Hepatocyte (in vitro differentiated cells): ENCODE data around the gene RNF144B. TPM values are rescaled to one million over a fixed set of nuclear protein-coding genes. Genes with fewer than 3 reads are reported as not detected.
"Not testable (repeated sequence)": the region's sequence is repeated elsewhere in the genome, so short reads cannot be mapped to it uniquely, and the experiment has no call there.

Experiments used
- DNase-seq: peaks from one replicate; pipeline ENCODE4 v3.0.0-alpha.2; 2016; ENCODE audit warnings: low spot score
- H2AFZ ChIP-seq: fragments of 200-600 bp; sonication (generic); 2 replicates; pipeline ENCODE4 v1.6.0; 2016; ENCODE audit warnings: antibody characterized with exemption, mild to moderate bottlenecking
- H3K27ac ChIP-seq: fragments of 200-600 bp; sonication (generic); 2 replicates; pipeline ENCODE4 v1.5.1; 2016; ENCODE audit warnings: mild to moderate bottlenecking
- H3K27me3 ChIP-seq: fragments of 200-600 bp; sonication (generic); 2 replicates; pipeline ENCODE4 v1.6.1; 2016
- H3K36me3 ChIP-seq: fragments of 200-600 bp; sonication (generic); replicated peaks from 2 replicates; pipeline ENCODE4 v1.5.1; 2016; ENCODE audit warnings: low read depth; ENCODE audit not compliant: insufficient read depth
- H3K4me1 ChIP-seq: fragments of 200-600 bp; sonication (generic); 2 replicates; pipeline ENCODE4 v1.5.1; 2016; ENCODE audit warnings: mild to moderate bottlenecking, moderate library complexity; ENCODE audit not compliant: insufficient read depth
- H3K4me2 ChIP-seq: fragments of 200-600 bp; sonication (generic); 2 replicates; pipeline ENCODE4 v1.6.0; 2016
- H3K4me3 ChIP-seq: fragments of 200-600 bp; sonication (generic); 2 replicates; pipeline ENCODE4 v1.5.1; 2016; ENCODE audit warnings: mild to moderate bottlenecking
- H3K79me2 ChIP-seq: fragments of 200-600 bp; sonication (generic); 2 replicates; pipeline ENCODE4 v1.6.0; 2017; ENCODE audit warnings: mild to moderate bottlenecking
- H3K9me2 ChIP-seq: fragments of 200-600 bp; sonication (generic); replicated peaks from 2 replicates; pipeline ENCODE4 v1.6.0; 2017; ENCODE audit warnings: mild to moderate bottlenecking; ENCODE audit not compliant: insufficient read depth
- H3K9me3 ChIP-seq: fragments of 200-600 bp; sonication (generic); 2 replicates; pipeline ENCODE4 v1.5.1; 2016; ENCODE audit warnings: low read depth, mild to moderate bottlenecking
- H4K20me1 ChIP-seq: fragments of 200-600 bp; sonication (generic); 2 replicates; pipeline ENCODE4 v1.6.0; 2016; ENCODE audit warnings: mild to moderate bottlenecking; ENCODE audit not compliant: insufficient read depth, poor library complexity, severe bottlenecking
- CTCF ChIP-seq: fragments of 200-600 bp; sonication (generic); IDR thresholded peaks from 2 replicates; pipeline ENCODE4 v1.5.1; 2016; ENCODE audit warnings: antibody characterized with exemption, mild to moderate bottlenecking; ENCODE audit not compliant: poor library complexity
- EZH2 ChIP-seq: fragments of 200-600 bp; sonication (generic); IDR thresholded peaks from 2 replicates; pipeline ENCODE4 v1.6.1; 2016; ENCODE audit warnings: antibody characterized with exemption, mild to moderate bottlenecking, borderline replicate concordance
- EZH2phosphoT487 ChIP-seq: fragments of 200-600 bp; sonication (generic); IDR thresholded peaks from one replicate; pipeline ENCODE4 v1.6.1; 2018; ENCODE audit warnings: antibody characterized with exemption, mild to moderate bottlenecking, low read depth, moderate library complexity; ENCODE audit not compliant: unreplicated experiment, severe bottlenecking
- WGBS: methylation state at CpG from one replicate; pipeline ENCODE4 v1.1.6; 2016; ENCODE audit warnings: low lambda C conversion rate; ENCODE audit errors: missing lambda C conversion rate; 5-methylcytosine and 5-hydroxymethylcytosine counted together
- polyA plus RNA-seq: library from polyadenylated mRNA; unstranded; fragments of >200 nt; fragmentation: Nextera tagmentation; extraction: Ambion mirVana; gene quantifications from 2 replicates; pipeline ENCODE4 v1.2.1, GENCODE V29; 2016
- total RNA-seq: library from RNA; depleted of rRNA; stranded (reverse); fragments of >200 nt; gene quantifications from 2 replicates; pipeline ENCODE4 v1.2.3, GENCODE V29; 2014

Gene RNF144B
- total and polyA plus RNA-seq, 2 experiments from 2014 or later = 0.37 to 2.2 TPM

DNA sequence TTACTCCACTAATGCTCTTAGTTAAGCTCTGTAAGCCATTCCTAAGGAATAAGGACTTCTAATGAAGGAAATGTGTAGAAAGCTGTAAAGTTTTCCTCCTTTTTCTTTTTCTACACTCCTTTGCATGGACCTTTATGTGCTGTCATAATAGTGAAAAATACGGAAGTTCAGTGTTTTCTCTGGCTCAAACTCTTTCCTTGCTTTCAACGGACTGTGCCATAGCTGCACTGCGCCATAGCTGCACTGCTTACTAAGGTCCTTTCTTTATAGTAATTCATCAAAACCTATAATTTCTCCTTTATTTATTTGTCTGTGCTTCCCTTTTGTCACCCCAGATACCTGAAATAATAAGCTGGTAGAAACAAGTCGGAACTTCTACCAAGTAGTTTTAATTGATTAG is 67.3 kb downstream of the RNF144B start:
- Histone ChIP-seq H3K4me2 (no peak overlapping the region), H3K79me2 (no peaks in the 10 kb centered on the region), H3K9me3 (no peaks in the 10 kb centered on the region), H4K20me1 (no peaks in the 10 kb centered on the region), H3K27me3 (no peaks in the 10 kb centered on the region), H3K27ac (no peak overlapping the region), H3K36me3 (no peaks in the 10 kb centered on the region), H3K4me1 (no peaks in the 10 kb centered on the region), H3K9me2 (no peaks in the 10 kb centered on the region), H3K4me3 (no peak overlapping the region), H2AFZ (no peak overlapping the region)
- WGBS = 68% methylated on average over 4 of the region's 4 CpGs
- DNase-seq = no peak
- TF ChIP-seq EZH2 (no peak), EZH2phosphoT487 (no peak), CTCF (no peak)

DNA sequence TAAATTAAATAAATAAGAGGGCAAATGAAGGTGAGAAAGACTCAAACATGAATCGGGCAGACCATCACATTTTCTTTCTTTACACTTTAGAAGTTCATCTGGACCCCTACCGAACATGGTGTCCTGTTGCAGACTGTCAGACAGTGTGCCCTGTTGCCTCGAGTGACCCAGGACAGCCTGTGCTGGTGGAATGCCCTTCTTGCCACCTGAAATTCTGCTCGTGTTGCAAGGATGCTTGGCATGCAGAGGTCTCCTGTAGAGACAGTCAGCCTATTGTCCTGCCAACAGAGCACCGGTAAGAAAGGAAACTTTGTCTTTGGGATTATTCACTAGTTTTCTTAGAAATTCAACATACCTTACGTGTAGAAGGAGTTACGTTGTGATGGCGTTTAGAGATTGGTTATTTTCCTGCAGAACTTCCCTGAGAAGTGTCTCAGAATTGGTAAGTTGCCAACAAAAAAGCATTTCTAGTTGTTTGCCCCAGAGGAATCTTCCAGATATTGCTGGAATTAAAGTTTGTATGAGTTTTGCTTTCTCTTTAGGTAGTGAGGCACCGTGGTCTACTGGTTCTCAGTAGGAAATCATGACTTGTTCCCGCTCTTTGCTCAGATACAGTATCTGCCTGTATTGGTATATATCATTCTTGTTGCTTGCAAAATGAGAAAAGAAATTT is 70.1 kb downstream of the RNF144B start:
- Histone ChIP-seq H3K9me2 (no peaks in the 10 kb centered on the region), H3K4me2 (no peak overlapping the region), H2AFZ (no peak overlapping the region), H3K79me2 (no peaks in the 10 kb centered on the region), H3K36me3 (no peaks in the 10 kb centered on the region), H3K9me3 (no peaks in the 10 kb centered on the region), H3K4me1 (no peaks in the 10 kb centered on the region), H4K20me1 (no peaks in the 10 kb centered on the region), H3K27me3 (no peaks in the 10 kb centered on the region), H3K4me3 (no peak overlapping the region), H3K27ac (no peak overlapping the region)
- TF ChIP-seq CTCF (no peak), EZH2phosphoT487 (no peak), EZH2 (no peak)
- WGBS = 76% methylated on average over 10 of the region's 10 CpGs
- DNase-seq = no peak

DNA sequence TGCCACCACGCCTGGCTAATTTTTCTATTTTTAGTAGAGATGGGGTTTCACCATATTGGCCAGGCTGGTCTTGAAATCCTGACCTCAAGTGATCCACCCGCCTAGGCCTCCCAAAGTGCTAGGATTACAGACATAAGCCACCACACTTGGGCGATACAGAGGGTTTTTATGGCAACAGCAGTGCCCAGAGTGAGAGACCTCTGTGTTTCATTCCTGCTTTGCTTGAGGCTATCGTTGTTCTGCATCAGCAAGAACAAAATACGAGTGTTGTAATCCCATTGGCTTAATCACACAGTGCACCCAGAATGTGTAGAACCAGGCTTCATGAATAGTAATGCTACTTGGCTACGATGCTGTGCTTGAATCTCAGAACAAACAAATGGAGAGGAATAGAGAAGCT is 70.9 kb downstream of the RNF144B start:
- H3K27me3 ChIP-seq, H3K9me3 ChIP-seq, H3K4me2 ChIP-seq, H2AFZ ChIP-seq, H3K36me3 ChIP-seq, DNase-seq, H4K20me1 ChIP-seq, H3K4me3 ChIP-seq, H3K27ac ChIP-seq, H3K4me1 ChIP-seq, H3K9me2 ChIP-seq, H3K79me2 ChIP-seq: not testable (repeated sequence)
- whole genome bisulfite sequencing = 91% methylated on average over 6 of the region's 6 CpGs

GRCh38 chr6:18463429-18463828 is 76.3 kb downstream of the RNF144B start:
- Histone ChIP-seq H3K4me1 (peaks cover 10% of the 10 kb centered on the region), H3K4me2 (no peak overlapping the region), H3K9me3 (no peaks in the 10 kb centered on the region), H2AFZ (no peak overlapping the region), H3K36me3 (no peaks in the 10 kb centered on the region), H3K4me3 (no peak overlapping the region), H3K27me3 (no peaks in the 10 kb centered on the region), H3K27ac (no peak overlapping the region), H4K20me1 (no peaks in the 10 kb centered on the region), H3K79me2 (no peaks in the 10 kb centered on the region), H3K9me2 (no peaks in the 10 kb centered on the region)
- TF ChIP-seq EZH2 (no peak), EZH2phosphoT487 (no peak), CTCF (no peak)
- WGBS = 97% methylated on average over 3 of the region's 3 CpGs
- DNase-seq = no peak
